Stomach (tissue), 4 donors: ENCODE results near the gene ANKS1B.

Source experiments
- CTCF ChIP-seq, 7 experiments: fragments of 450-650 bp in 4 of 7; fragments of 200-600 bp in 3 of 7; sonication (generic) in 3 of 7; IDR thresholded peaks; one replicate each; pipeline ENCODE4 v1.5.1; 2016 to 2019; ENCODE audit warnings: antibody characterized with exemption in 7 of 7, control low read depth in 2 of 7, mild to moderate bottlenecking in 1 of 7
- POLR2A ChIP-seq, 4 donors: fragments of 450-650 bp; IDR thresholded peaks; one replicate each; pipeline ENCODE4 v1.6.1; 2016; ENCODE audit warnings: antibody characterized with exemption in 4 of 4, control low read depth in 2 of 4, mild to moderate bottlenecking in 1 of 4, moderate library complexity in 1 of 4
- POLR2AphosphoS5 ChIP-seq, 3 donors: sonication (generic); formaldehyde crosslinking; IDR thresholded peaks; one replicate each; pipeline ENCODE4 v1.6.1; 2016; ENCODE audit warnings: antibody characterized with exemption in 3 of 3

- TF ChIP-seq CTCF (IDR thresholded peaks at IDR 0.05): no peak
- TF ChIP-seq POLR2AphosphoS5 (IDR thresholded peaks at IDR 0.05): no peak
- no peak for TF ChIP-seq POLR2A (IDR thresholded peaks at IDR 0.05)
Measured at GRCh38 chr12:98736352-98737321, 1248.1 kb downstream of the ANKS1B start.
